Thyroid gland (tissue), 4 donors: ENCODE data around the gene GPR132. TPM values are rescaled to one million over a fixed set of nuclear protein-coding genes. Genes with fewer than 3 reads are reported as not detected.
A peak's percentile ranks its signal among the peaks of the same experiment; 100 is the strongest.
"Not testable (repeated sequence)": the region's sequence is repeated elsewhere in the genome, so short reads cannot be mapped to it uniquely, and the experiment has no call there.

Experiments
- DNase-seq, 2 donors: peaks; one replicate each; pipeline ENCODE4 v3.0.0-alpha.2; 2019
- H3K27ac ChIP-seq, 3 donors: fragments of 200-600 bp; sonication (generic); 1 replicate in 2 of 3; 2 replicates in 1 of 3; pipeline ENCODE4 v1.5.1; 2016 to 2019; ENCODE audit warnings: mild to moderate bottlenecking in 1 of 3, moderate library complexity in 1 of 3
- H3K27me3 ChIP-seq: fragments of 200-600 bp; sonication (generic); one replicate; pipeline ENCODE4 v1.5.1; 2019
- H3K36me3 ChIP-seq, 2 donors: fragments of 200-600 bp; sonication (generic); one replicate each; pipeline ENCODE4 v1.5.1; 2016 to 2019
- H3K4me1 ChIP-seq, 2 donors: fragments of 200-600 bp; sonication (generic); one replicate each; pipeline ENCODE4 v1.5.1; 2017 to 2019
- H3K4me3 ChIP-seq, 3 donors: fragments of 200-600 bp; sonication (generic); replicated peaks in 1 of 3; 1 replicate in 2 of 3; 2 replicates in 1 of 3; pipeline ENCODE4 v1.5.1; 2016; ENCODE audit warnings: mild to moderate bottlenecking in 1 of 3
- H3K9me3 ChIP-seq: fragments of 200-600 bp; sonication (generic); one replicate; pipeline ENCODE4 v1.5.1; 2017
- CTCF ChIP-seq, 6 experiments: fragments of 200-600 bp in 3 of 6; fragments of 450-650 bp in 3 of 6; sonication (generic) in 3 of 6; IDR thresholded peaks; one replicate each; pipeline ENCODE4 v1.5.1; 2016 to 2019; ENCODE audit warnings: antibody characterized with exemption in 6 of 6, mild to moderate bottlenecking in 2 of 6, inconsistent platforms in 1 of 6, moderate library complexity in 1 of 6
- POLR2A ChIP-seq, 2 donors: fragments of 450-650 bp; IDR thresholded peaks; one replicate each; pipeline ENCODE4 v1.6.1; 2017; ENCODE audit warnings: antibody characterized with exemption in 2 of 2, mild to moderate bottlenecking in 2 of 2, moderate library complexity in 1 of 2
- WGBS, 2 donors: methylation state at CpG; one replicate each; pipeline ENCODE4 v1.1.5; 2017; 5-methylcytosine and 5-hydroxymethylcytosine counted together
- intact Hi-C: fragments of 100-400 bp; cut with DNase I; formaldehyde crosslinking; loops from one replicate; pipeline ENCODE4 v1.15.1; 2023
- total RNA-seq, 4 donors: library from RNA; depleted of rRNA; stranded (reverse); fragments of >200 nt; gene quantifications; one replicate each; pipeline ENCODE4 v1.2.3, GENCODE V29; 2016

GPR132 gene
- total RNA-seq, 4 donors from 2014 or later = 1.0 to 4.6 (median 2.1) TPM

- intact Hi-C loops = no loop called here
- peaks cover 29 to 52% of the 10 kb centered on the region in 2 donors for H3K4me1 ChIP-seq
- H3K9me3 ChIP-seq = no peaks in the 10 kb centered on the region
- DNase-seq = peak; percentile 75 to 82
- H3K27ac ChIP-seq = peak overlapping the region; percentile 64 to 85 (median 70)
- 40% methylated on average over 12 of the region's 12 CpGs for WGBS, 2 donors
- no peaks in the 10 kb centered on the region for H3K27me3 ChIP-seq
- no peak for TF ChIP-seq POLR2A (IDR thresholded peaks at IDR 0.05)
- TF ChIP-seq CTCF (IDR thresholded peaks at IDR 0.05) = no peak
- no peaks in the 10 kb centered on the region for H3K36me3 ChIP-seq
- H3K4me3 ChIP-seq = no peak overlapping the region
Observed at GRCh38 chr14:105064721-105065143, 498 bp downstream of the GPR132 start.

- TF ChIP-seq POLR2A (IDR thresholded peaks at IDR 0.05) (no peak), CTCF (IDR thresholded peaks at IDR 0.05) (no peak)
- no peaks in the 10 kb centered on the region for H3K9me3 ChIP-seq
- no peaks in the 10 kb centered on the region for H3K36me3 ChIP-seq
- no peak overlapping the region for H3K4me3 ChIP-seq
- no peaks in the 10 kb centered on the region for H3K27me3 ChIP-seq
- H3K27ac ChIP-seq = peak overlapping the region; percentile 64 to 85 (median 70)
- peaks cover 37 to 57% of the 10 kb centered on the region in 2 donors for H3K4me1 ChIP-seq
- 88 to 92% methylated on average over 10 of the region's 10 CpGs for WGBS, 2 donors
- no peak for DNase-seq
- intact Hi-C loops = no loop called here
Observed at GRCh38 chr14:105064001-105064400, 1.2 kb downstream of the GPR132 start.

GRCh38 chr14:105063506-105063905, 1.7 kb downstream of the GPR132 start:
- WGBS, 2 donors = 92 to 94% methylated on average over 10 of the region's 10 CpGs
- not testable (repeated sequence) for H3K27ac ChIP-seq, DNase-seq

GRCh38 chr14:105063056-105063455, 2.2 kb downstream of the GPR132 start:
- Histone ChIP-seq H3K36me3 (no peaks in the 10 kb centered on the region), H3K4me1 (peaks cover 42 to 63% of the 10 kb centered on the region in 2 donors), H3K4me3 (no peak overlapping the region), H3K9me3 (no peaks in the 10 kb centered on the region), H3K27ac (no peak overlapping the region), H3K27me3 (no peaks in the 10 kb centered on the region)
- DNase-seq = no peak
- TF ChIP-seq CTCF (IDR thresholded peaks at IDR 0.05) = no peak
- TF ChIP-seq POLR2A (IDR thresholded peaks at IDR 0.05) = no peak
- WGBS, 2 donors = 88 to 89% methylated on average over 10 of the region's 10 CpGs
- intact Hi-C loops = no loop called here

More at GRCh38 chr14:105063506-105063905, 1.7 kb downstream of the GPR132 start:
- H3K4me3 ChIP-seq, H3K27me3 ChIP-seq, H3K9me3 ChIP-seq, intact Hi-C loops, H3K36me3 ChIP-seq: not testable (repeated sequence)
- peaks cover 42 to 62% of the 10 kb centered on the region in 2 donors for H3K4me1 ChIP-seq

- TF ChIP-seq POLR2A (IDR thresholded peaks at IDR 0.05) (no peak), CTCF (IDR thresholded peaks at IDR 0.05) (no peak)
- H3K27ac ChIP-seq = peak overlapping the region in 2 of 3 donors; percentile 86 to 87
Observed at GRCh38 chr14:105062048-105062433, 3.2 kb downstream of the GPR132 start.

More at GRCh38 chr14:105062048-105062433, 3.2 kb downstream of the GPR132 start:
- DNase-seq = no peak
- no peaks in the 10 kb centered on the region for H3K27me3 ChIP-seq
- no peaks in the 10 kb centered on the region for H3K36me3 ChIP-seq
- WGBS, 2 donors = 91 to 93% methylated on average over 3 to 6 of the region's 7 CpGs
- H3K9me3 ChIP-seq = no peaks in the 10 kb centered on the region
- peaks cover 42 to 63% of the 10 kb centered on the region in 2 donors for H3K4me1 ChIP-seq
- intact Hi-C loops = no loop called here
- H3K4me3 ChIP-seq = no peak overlapping the region
